ENCODE data around the gene KIF17. TPM values are rescaled to one million over a fixed set of nuclear protein-coding genes. Genes with fewer than 3 reads are reported as not detected.
"Not testable (repeated sequence)": the region's sequence is repeated elsewhere in the genome, so short reads cannot be mapped to it uniquely, and the experiment has no call there.

Gene KIF17
- total RNA-seq, 3 donors from 2014 or later (not counting 1 experiment from before 2014, with no cell fraction given) = not detected

DNA sequence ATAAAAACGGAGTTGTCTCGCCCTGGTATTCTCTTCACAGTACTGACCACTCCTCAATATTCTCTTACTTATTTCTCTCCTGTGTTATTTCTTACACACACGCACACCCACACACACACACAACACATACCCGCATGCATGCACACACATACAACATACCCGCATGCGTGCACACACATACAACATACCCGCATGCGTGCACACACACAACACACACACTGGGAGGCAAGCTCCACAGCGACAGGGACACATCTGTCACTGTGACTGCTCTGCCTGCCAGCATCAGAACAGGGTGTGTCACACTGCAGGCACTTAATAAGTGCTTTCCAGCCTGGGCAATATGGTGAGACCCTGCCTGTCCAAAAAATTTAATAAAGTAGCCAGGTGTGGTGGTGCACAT lies 35.8 kb downstream of the KIF17 start:
- no peak overlapping the region for H3K4me3 ChIP-seq (ENCODE audit: low read length)
- H3K27me3 Mint-ChIP-seq (ENCODE audit: low read depth in 2 of 2) = no peaks in the 10 kb centered on the region
- intact Hi-C loops (cut with micrococcal nuclease) = no loop called here
- ATAC-seq (no peak), DNase-seq (no peak)
- H3K27me3 ChIP-seq (ENCODE audit: control insufficient read depth, insufficient read depth, low read length) = no peaks in the 10 kb centered on the region
- H3K27ac ChIP-seq (ENCODE audit: low read length) = no peak overlapping the region
- H3K27ac Mint-ChIP-seq = no peak overlapping the region
- WGBS (ENCODE audit: insufficient coverage) = 94% methylated on average over 9 of the region's 9 CpGs
- H3K4me1 Mint-ChIP-seq = peaks cover 6 to 7% of the 10 kb centered on the region in 2 donors
- H3K36me3 ChIP-seq (ENCODE audit: control insufficient read depth, insufficient read depth, low read length) = no peaks in the 10 kb centered on the region
- H3K9me3 ChIP-seq (ENCODE audit: control insufficient read depth, insufficient read depth, low read length) = no peaks in the 10 kb centered on the region
- no peak overlapping the region for H3K4me3 Mint-ChIP-seq
- peaks cover 22% of the 10 kb centered on the region for H3K4me1 ChIP-seq (ENCODE audit: control insufficient read depth, insufficient read depth, low read length)
- no peaks in the 10 kb centered on the region for H3K36me3 Mint-ChIP-seq
- TF ChIP-seq, protein P1, sequence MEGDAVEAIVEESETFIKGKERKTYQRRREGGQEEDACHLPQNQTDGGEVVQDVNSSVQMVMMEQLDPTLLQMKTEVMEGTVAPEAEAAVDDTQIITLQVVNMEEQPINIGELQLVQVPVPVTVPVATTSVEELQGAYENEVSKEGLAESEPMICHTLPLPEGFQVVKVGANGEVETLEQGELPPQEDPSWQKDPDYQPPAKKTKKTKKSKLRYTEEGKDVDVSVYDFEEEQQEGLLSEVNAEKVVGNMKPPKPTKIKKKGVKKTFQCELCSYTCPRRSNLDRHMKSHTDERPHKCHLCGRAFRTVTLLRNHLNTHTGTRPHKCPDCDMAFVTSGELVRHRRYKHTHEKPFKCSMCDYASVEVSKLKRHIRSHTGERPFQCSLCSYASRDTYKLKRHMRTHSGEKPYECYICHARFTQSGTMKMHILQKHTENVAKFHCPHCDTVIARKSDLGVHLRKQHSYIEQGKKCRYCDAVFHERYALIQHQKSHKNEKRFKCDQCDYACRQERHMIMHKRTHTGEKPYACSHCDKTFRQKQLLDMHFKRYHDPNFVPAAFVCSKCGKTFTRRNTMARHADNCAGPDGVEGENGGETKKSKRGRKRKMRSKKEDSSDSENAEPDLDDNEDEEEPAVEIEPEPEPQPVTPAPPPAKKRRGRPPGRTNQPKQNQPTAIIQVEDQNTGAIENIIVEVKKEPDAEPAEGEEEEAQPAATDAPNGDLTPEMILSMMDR (IDR thresholded peaks at IDR 0.05) = no peak
- H3K9me3 Mint-ChIP-seq = no peaks in the 10 kb centered on the region

DNA sequence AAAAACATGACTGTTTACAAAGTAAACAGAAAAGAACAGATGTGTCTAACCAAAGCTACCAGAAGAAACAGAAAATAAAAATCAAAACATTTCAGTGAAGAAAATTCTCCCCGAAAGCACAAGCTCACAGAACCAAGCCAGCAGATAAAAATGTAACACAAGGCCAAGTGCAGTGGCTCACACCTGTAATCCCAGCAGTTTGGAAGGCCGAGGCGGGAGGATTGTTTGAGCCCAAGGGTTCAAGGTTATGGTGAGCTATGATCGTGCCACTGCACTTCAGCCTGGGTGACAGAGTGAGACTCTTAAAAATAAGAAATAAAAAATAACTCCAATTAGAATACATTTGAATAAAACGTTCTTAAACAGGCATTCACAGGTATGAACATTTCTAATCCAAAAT lies 37.5 kb downstream of the KIF17 start:
- Histone ChIP-seq H3K4me1 (ENCODE audit: control insufficient read depth, insufficient read depth, low read length) (peaks cover 22% of the 10 kb centered on the region), H3K9me3 (ENCODE audit: control insufficient read depth, insufficient read depth, low read length) (no peaks in the 10 kb centered on the region), H3K27me3 (ENCODE audit: control insufficient read depth, insufficient read depth, low read length) (no peaks in the 10 kb centered on the region), H3K27ac (ENCODE audit: low read length) (no peak overlapping the region), H3K4me3 (ENCODE audit: low read length) (no peak overlapping the region), H3K36me3 (ENCODE audit: control insufficient read depth, insufficient read depth, low read length) (no peaks in the 10 kb centered on the region)
- WGBS (ENCODE audit: insufficient coverage) = 90% methylated on average over 3 of the region's 5 CpGs
- Mint-ChIP-seq H3K27ac (no peak overlapping the region), H3K36me3 (no peaks in the 10 kb centered on the region), H3K4me1 (peaks cover 6 to 7% of the 10 kb centered on the region in 2 donors), H3K4me3 (no peak overlapping the region), H3K9me3 (no peaks in the 10 kb centered on the region), H3K27me3 (ENCODE audit: low read depth in 2 of 2) (peaks cover 0 to 2% of the 10 kb centered on the region in 2 donors)
- intact Hi-C loops (cut with micrococcal nuclease) = no loop called here
- DNase-seq (no peak), ATAC-seq (no peak)
- TF ChIP-seq, protein P1 (IDR thresholded peaks at IDR 0.05) = no peak

DNA sequence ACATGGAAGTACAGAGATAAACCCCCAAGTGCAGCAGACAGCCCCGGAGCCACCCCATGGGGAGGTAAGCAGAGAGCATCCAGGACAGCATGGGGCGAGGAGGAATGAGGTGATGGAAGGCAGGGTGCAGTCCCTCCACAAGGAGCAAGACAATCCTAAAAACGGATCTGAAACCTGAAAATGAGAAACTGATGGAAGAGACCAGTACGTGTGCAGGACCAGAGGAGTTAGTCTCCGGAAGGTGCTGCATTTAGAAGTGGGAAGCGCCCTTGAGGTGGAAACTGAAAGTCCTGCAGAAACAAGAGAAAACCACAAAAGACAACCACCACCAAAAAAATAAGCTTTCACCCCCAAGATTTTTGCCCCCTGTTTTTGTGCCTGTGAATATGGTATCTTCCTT lies 39.2 kb downstream of the KIF17 start:
- Histone ChIP-seq H3K4me3 (ENCODE audit: low read length) (no peak overlapping the region), H3K27me3 (ENCODE audit: control insufficient read depth, insufficient read depth, low read length) (no peaks in the 10 kb centered on the region), H3K36me3 (ENCODE audit: control insufficient read depth, insufficient read depth, low read length) (no peaks in the 10 kb centered on the region), H3K27ac (ENCODE audit: low read length) (no peak overlapping the region), H3K4me1 (ENCODE audit: control insufficient read depth, insufficient read depth, low read length) (peaks cover 22% of the 10 kb centered on the region), H3K9me3 (ENCODE audit: control insufficient read depth, insufficient read depth, low read length) (no peaks in the 10 kb centered on the region)
- Mint-ChIP-seq H3K9me3 (no peaks in the 10 kb centered on the region), H3K27me3 (ENCODE audit: low read depth in 2 of 2) (peaks cover 0 to 2% of the 10 kb centered on the region in 2 donors), H3K27ac (no peak overlapping the region), H3K4me1 (peaks cover 6 to 7% of the 10 kb centered on the region in 2 donors), H3K36me3 (no peaks in the 10 kb centered on the region), H3K4me3 (peak overlapping the region; percentile 0)
- intact Hi-C loops (cut with micrococcal nuclease) = no loop called here
- no peak for ATAC-seq
- 27% methylated on average over 4 of the region's 6 CpGs for WGBS (ENCODE audit: insufficient coverage)
- DNase-seq = no peak
- TF ChIP-seq, protein P1 (IDR thresholded peaks at IDR 0.05) = no peak

DNA sequence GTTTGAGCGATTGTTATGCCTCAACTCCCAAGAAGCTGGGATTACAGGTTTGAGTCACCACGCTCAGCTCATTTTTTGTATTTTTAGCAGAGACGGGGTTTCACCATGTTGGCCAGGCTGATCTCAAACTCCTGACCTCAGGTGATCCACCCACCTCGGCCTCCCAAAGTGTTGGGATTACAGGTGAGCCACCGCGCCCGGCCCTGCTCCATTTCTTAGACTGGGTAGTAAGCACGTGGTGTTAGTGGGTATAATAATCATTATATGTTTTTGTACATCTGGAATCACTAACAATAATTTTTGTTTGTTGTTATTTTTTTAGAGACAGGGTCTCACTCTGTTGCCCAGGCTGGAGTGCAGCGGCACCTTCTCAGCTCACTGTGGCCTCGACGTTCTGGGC lies 44.2 kb downstream of the KIF17 start:
- H3K4me3 Mint-ChIP-seq; H3K36me3 ChIP-seq (ENCODE audit: control insufficient read depth, insufficient read depth, low read length); DNase-seq; H3K4me1 ChIP-seq (ENCODE audit: control insufficient read depth, insufficient read depth, low read length); ATAC-seq; H3K27ac ChIP-seq (ENCODE audit: low read length); H3K27me3 Mint-ChIP-seq (ENCODE audit: low read depth in 2 of 2); H3K27me3 ChIP-seq (ENCODE audit: control insufficient read depth, insufficient read depth, low read length); H3K27ac Mint-ChIP-seq; H3K9me3 Mint-ChIP-seq; intact Hi-C loops (cut with micrococcal nuclease); H3K36me3 Mint-ChIP-seq; H3K4me1 Mint-ChIP-seq; H3K4me3 ChIP-seq (ENCODE audit: low read length); H3K9me3 ChIP-seq (ENCODE audit: control insufficient read depth, insufficient read depth, low read length): not testable (repeated sequence)
- WGBS (ENCODE audit: insufficient coverage) = 83% methylated on average over 8 of the region's 11 CpGs

Measured in natural killer cell (primary cell).